SK-N-SH treated with all-trans-retinoic acid at 6 μM for 48 hours (cell line): ENCODE data around the gene LYPD6B.

Experiments
- ATAC-seq: fragments of 200-7000 bp; cut with Tn5 transposase; 3 replicates; pipeline ENCODE4 v1.9.1; 2020; ENCODE audit warnings: mild to moderate bottlenecking, moderate library complexity
- ARNTL ChIP-seq: fragments of 450-650 bp; formaldehyde crosslinking; IDR thresholded peaks from 2 replicates; pipeline ENCODE4 v1.5.0; 2020; ENCODE audit warnings: low read depth, mild to moderate bottlenecking, moderate library complexity, borderline replicate concordance
- ESRRG ChIP-seq: fragments of 250-450 bp; sonication (Bioruptor Pico); IDR thresholded peaks from 2 replicates; pipeline ENCODE4 v1.6.1; 2021; ENCODE audit warnings: mild to moderate bottlenecking
- GLIS3 ChIP-seq: fragments of 250-450 bp; sonication (Bioruptor Pico); IDR thresholded peaks from 2 replicates; pipeline ENCODE4 v1.5.0; 2020; ENCODE audit warnings: mild to moderate bottlenecking, moderate library complexity
- ISL1 ChIP-seq: fragments of 250-450 bp; sonication (Bioruptor Pico); IDR thresholded peaks from 2 replicates; pipeline ENCODE4 v2.1.2; 2022; ENCODE audit warnings: mild to moderate bottlenecking, moderate library complexity
- OSR1 ChIP-seq: fragments of 250-450 bp; sonication (Bioruptor Pico); IDR thresholded peaks from 2 replicates; pipeline ENCODE4 v1.8.0; 2022; ENCODE audit warnings: moderate library complexity, mild to moderate bottlenecking, inconsistent platforms
- RARB ChIP-seq: fragments of 250-450 bp; sonication (Bioruptor Pico); IDR thresholded peaks from 2 replicates; pipeline ENCODE4 v1.8.0; 2021; ENCODE audit warnings: mild to moderate bottlenecking, moderate library complexity
- SNAI2 ChIP-seq: fragments of 250-450 bp; sonication (Bioruptor Pico); IDR thresholded peaks from 2 replicates; pipeline ENCODE4 v1.5.0; 2020; ENCODE audit warnings: mild to moderate bottlenecking, moderate library complexity
- TCF4 ChIP-seq: fragments of 250-450 bp; sonication (Bioruptor Pico); IDR thresholded peaks from 2 replicates; pipeline ENCODE4 v1.8.0; 2021; ENCODE audit warnings: mild to moderate bottlenecking, moderate library complexity, borderline replicate concordance
- ZC3H10 ChIP-seq: fragments of 250-450 bp; sonication (Bioruptor Pico); IDR thresholded peaks from 2 replicates; pipeline ENCODE4 v1.5.1; 2021; ENCODE audit warnings: mild to moderate bottlenecking, moderate library complexity
- ZFP3 ChIP-seq: fragments of 250-450 bp; sonication (Bioruptor Pico); IDR thresholded peaks from 2 replicates; pipeline ENCODE4 v1.5.0; 2020; ENCODE audit warnings: mild to moderate bottlenecking, moderate library complexity
- ZFP30 ChIP-seq: fragments of 450-650 bp; formaldehyde crosslinking; IDR thresholded peaks from 2 replicates; pipeline ENCODE4 v1.5.0; 2022; ENCODE audit warnings: mild to moderate bottlenecking, moderate library complexity
- ZNF565 ChIP-seq: fragments of 450-650 bp; formaldehyde crosslinking; conservative IDR thresholded peaks from 2 replicates; pipeline ENCODE4 v1.5.0; 2020; ENCODE audit warnings: low read depth, mild to moderate bottlenecking, moderate library complexity
- ZNF70 ChIP-seq: fragments of 450-650 bp; formaldehyde crosslinking; IDR thresholded peaks from 2 replicates; pipeline ENCODE4 v1.5.0; 2020; ENCODE audit warnings: mild to moderate bottlenecking, moderate library complexity
- ZNF8 ChIP-seq: fragments of 450-650 bp; formaldehyde crosslinking; IDR thresholded peaks from 2 replicates; pipeline ENCODE4 v1.5.0; 2020; ENCODE audit warnings: mild to moderate bottlenecking, moderate library complexity
- TF ChIP-seq, protein P1 (sequence below): fragments of 250-450 bp; sonication (Bioruptor Pico); IDR thresholded peaks from 2 replicates; pipeline ENCODE4 v1.5.1; 2020; ENCODE audit warnings: low read depth, mild to moderate bottlenecking, moderate library complexity
- TF ChIP-seq, protein P2 (sequence below): fragments of 250-450 bp; sonication (Bioruptor Pico); IDR thresholded peaks from 2 replicates; pipeline ENCODE4 v1.8.0; 2020; ENCODE audit warnings: mild to moderate bottlenecking, moderate library complexity, borderline replicate concordance
- TF ChIP-seq, protein P3 (sequence below): fragments of 250-450 bp; sonication (Bioruptor Pico); IDR thresholded peaks from 2 replicates; pipeline ENCODE4 v1.5.0; 2020; ENCODE audit warnings: mild to moderate bottlenecking, moderate library complexity
- TF ChIP-seq, protein P4 (sequence below): fragments of 250-450 bp; sonication (Bioruptor Pico); IDR thresholded peaks from 2 replicates; pipeline ENCODE4 v1.5.1; 2021; ENCODE audit warnings: mild to moderate bottlenecking, moderate library complexity
- TF ChIP-seq, protein P5 (sequence below): fragments of 250-450 bp; sonication (Bioruptor Pico); IDR thresholded peaks from 2 replicates; pipeline ENCODE4 v1.8.0; 2021; ENCODE audit warnings: low read depth, mild to moderate bottlenecking, moderate library complexity, borderline replicate concordance

The LYPD6B gene

DNA sequence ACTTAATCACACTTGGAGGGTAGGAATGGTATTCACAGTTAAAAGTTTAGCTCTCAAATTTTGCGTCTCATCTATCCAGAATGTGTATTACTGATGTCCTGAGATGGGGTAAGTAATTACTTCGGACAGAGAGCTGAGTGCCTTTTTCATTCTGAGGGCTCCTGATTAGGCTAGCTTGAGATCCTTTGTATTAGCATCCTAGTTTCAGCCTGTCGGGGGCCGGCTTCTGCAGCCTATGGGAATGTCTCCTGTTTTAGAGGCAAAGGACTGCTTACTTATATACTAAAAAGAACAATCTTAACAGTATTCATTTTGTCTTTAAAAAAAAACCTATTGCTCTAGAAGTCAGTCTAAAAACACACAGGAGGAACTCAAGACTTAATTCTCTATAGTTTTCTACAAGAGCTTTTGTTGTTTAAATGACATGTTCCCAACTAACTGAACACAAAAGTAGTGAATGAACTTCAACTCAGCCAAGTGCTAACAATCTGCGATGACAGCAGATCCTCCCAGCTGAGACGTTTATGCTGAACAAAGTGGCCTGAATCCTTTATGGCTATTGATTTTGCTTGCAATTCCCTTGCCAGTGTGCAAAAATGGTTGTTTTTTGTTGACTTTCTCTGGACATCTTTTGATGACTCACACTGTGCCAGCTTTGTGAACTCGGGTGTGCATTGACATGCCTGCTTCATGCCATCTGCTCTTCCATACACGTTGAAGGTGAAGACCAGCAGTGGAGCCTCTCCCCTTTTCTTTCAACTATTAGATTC lies 118.7 kb downstream of the LYPD6B start:
- no peak for TF ChIP-seq ZNF565 (CRISPR knock-in tag)
- TF ChIP-seq, protein P1, sequence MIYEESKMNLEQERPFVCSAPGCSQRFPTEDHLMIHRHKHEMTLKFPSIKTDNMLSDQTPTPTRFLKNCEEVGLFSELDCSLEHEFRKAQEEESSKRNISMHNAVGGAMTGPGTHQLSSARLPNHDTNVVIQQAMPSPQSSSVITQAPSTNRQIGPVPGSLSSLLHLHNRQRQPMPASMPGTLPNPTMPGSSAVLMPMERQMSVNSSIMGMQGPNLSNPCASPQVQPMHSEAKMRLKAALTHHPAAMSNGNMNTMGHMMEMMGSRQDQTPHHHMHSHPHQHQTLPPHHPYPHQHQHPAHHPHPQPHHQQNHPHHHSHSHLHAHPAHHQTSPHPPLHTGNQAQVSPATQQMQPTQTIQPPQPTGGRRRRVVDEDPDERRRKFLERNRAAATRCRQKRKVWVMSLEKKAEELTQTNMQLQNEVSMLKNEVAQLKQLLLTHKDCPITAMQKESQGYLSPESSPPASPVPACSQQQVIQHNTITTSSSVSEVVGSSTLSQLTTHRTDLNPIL (CRISPR knock-in tag) = no peak
- no peak for TF ChIP-seq ZFP3 (CRISPR knock-in tag)
- no peak for TF ChIP-seq OSR1 (CRISPR knock-in tag)
- no peak for TF ChIP-seq TCF4 (CRISPR knock-in tag)
- no peak for TF ChIP-seq SNAI2 (CRISPR knock-in tag)
- TF ChIP-seq ARNTL (CRISPR knock-in tag) = no peak
- TF ChIP-seq, all 23 proteins: peak for 0
- ATAC-seq = no peak

DNA sequence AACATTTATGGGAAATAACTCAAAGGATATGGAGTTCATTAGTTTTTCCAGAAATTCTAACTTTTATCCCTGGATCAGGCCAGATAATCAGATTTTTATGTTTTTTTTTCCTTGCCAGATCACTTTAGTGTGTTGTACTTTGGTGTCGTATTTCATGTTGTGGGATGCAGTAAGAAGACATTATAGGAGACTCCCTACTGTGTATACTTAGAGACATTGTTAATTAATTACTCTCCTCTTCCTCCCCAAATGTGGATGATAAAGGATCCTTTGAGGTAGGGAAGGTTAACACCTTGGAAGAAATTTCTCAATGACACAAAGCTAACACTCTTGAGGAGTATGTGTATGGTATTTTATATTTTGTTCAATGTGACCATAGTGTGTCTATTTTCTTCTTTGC lies 120.5 kb downstream of the LYPD6B start:
- no peak for ATAC-seq
- TF ChIP-seq, protein P2, sequence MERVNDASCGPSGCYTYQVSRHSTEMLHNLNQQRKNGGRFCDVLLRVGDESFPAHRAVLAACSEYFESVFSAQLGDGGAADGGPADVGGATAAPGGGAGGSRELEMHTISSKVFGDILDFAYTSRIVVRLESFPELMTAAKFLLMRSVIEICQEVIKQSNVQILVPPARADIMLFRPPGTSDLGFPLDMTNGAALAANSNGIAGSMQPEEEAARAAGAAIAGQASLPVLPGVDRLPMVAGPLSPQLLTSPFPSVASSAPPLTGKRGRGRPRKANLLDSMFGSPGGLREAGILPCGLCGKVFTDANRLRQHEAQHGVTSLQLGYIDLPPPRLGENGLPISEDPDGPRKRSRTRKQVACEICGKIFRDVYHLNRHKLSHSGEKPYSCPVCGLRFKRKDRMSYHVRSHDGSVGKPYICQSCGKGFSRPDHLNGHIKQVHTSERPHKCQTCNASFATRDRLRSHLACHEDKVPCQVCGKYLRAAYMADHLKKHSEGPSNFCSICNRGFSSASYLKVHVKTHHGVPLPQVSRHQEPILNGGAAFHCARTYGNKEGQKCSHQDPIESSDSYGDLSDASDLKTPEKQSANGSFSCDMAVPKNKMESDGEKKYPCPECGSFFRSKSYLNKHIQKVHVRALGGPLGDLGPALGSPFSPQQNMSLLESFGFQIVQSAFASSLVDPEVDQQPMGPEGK (CRISPR knock-in tag) = no peak
- TF ChIP-seq, protein P3, sequence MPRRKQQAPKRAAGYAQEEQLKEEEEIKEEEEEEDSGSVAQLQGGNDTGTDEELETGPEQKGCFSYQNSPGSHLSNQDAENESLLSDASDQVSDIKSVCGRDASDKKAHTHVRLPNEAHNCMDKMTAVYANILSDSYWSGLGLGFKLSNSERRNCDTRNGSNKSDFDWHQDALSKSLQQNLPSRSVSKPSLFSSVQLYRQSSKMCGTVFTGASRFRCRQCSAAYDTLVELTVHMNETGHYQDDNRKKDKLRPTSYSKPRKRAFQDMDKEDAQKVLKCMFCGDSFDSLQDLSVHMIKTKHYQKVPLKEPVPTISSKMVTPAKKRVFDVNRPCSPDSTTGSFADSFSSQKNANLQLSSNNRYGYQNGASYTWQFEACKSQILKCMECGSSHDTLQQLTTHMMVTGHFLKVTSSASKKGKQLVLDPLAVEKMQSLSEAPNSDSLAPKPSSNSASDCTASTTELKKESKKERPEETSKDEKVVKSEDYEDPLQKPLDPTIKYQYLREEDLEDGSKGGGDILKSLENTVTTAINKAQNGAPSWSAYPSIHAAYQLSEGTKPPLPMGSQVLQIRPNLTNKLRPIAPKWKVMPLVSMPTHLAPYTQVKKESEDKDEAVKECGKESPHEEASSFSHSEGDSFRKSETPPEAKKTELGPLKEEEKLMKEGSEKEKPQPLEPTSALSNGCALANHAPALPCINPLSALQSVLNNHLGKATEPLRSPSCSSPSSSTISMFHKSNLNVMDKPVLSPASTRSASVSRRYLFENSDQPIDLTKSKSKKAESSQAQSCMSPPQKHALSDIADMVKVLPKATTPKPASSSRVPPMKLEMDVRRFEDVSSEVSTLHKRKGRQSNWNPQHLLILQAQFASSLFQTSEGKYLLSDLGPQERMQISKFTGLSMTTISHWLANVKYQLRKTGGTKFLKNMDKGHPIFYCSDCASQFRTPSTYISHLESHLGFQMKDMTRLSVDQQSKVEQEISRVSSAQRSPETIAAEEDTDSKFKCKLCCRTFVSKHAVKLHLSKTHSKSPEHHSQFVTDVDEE (CRISPR knock-in tag) = no peak
- TF ChIP-seq ARNTL (CRISPR knock-in tag) (no peak), ZFP30 (CRISPR knock-in tag) (no peak), GLIS3 (no peak), ISL1 (CRISPR knock-in tag) (no peak), ZNF8 (CRISPR knock-in tag) (no peak), RARB (CRISPR knock-in tag) (no peak), ZFP3 (CRISPR knock-in tag) (no peak), ZC3H10 (CRISPR knock-in tag) (no peak), ESRRG (CRISPR knock-in tag) (no peak), ZNF70 (no peak), OSR1 (CRISPR knock-in tag) (no peak), SNAI2 (CRISPR knock-in tag) (no peak)
- TF ChIP-seq, protein P4, sequence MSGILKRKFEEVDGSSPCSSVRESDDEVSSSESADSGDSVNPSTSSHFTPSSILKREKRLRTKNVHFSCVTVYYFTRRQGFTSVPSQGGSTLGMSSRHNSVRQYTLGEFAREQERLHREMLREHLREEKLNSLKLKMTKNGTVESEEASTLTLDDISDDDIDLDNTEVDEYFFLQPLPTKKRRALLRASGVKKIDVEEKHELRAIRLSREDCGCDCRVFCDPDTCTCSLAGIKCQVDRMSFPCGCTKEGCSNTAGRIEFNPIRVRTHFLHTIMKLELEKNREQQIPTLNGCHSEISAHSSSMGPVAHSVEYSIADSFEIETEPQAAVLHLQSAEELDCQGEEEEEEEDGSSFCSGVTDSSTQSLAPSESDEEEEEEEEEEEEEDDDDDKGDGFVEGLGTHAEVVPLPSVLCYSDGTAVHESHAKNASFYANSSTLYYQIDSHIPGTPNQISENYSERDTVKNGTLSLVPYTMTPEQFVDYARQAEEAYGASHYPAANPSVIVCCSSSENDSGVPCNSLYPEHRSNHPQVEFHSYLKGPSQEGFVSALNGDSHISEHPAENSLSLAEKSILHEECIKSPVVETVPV (CRISPR knock-in tag) = no peak
- TF ChIP-seq, protein P5, sequence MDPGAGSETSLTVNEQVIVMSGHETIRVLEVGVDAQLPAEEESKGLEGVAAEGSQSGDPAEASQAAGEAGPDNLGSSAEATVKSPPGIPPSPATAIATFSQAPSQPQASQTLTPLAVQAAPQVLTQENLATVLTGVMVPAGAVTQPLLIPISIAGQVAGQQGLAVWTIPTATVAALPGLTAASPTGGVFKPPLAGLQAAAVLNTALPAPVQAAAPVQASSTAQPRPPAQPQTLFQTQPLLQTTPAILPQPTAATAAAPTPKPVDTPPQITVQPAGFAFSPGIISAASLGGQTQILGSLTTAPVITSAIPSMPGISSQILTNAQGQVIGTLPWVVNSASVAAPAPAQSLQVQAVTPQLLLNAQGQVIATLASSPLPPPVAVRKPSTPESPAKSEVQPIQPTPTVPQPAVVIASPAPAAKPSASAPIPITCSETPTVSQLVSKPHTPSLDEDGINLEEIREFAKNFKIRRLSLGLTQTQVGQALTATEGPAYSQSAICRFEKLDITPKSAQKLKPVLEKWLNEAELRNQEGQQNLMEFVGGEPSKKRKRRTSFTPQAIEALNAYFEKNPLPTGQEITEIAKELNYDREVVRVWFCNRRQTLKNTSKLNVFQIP (CRISPR knock-in tag) = no peak

DNA sequence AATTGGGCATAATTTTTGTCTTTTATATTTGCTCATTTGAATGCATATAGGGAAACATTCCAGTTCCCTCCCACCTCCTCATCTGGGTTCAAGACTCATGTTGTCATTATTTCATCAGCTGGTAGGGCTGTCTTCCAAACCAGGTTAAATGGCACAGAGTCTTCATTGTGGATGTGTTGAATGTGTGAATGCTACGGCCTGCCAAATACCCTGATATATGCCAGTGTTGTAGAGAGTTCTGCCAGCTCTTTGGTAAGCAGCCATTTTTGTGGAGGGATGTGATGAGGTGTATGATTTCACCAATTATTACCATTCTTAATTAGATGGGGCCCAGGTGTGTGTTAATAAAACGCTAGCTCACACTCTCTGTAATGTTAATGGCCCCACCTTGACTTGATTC lies 121.7 kb downstream of the LYPD6B start:
- ATAC-seq = no peak
- TF ChIP-seq ISL1 (CRISPR knock-in tag) (no peak), GLIS3 (no peak), ZFP3 (CRISPR knock-in tag) (no peak), ZFP30 (CRISPR knock-in tag) (no peak)
